ENCODE results near the gene PHOSPHO1. TPM values are rescaled to one million over a fixed set of nuclear protein-coding genes. Genes with fewer than 3 reads are reported as not detected.

The PHOSPHO1 gene
- total RNA-seq, 1 experiment from 2014 or later = 98.3 TPM

- POLR2A ChIA-PET (ENCODE audit: low non-redundant PET) = interaction anchor here (0.6 kb wide), 1 partner anchor 544 kb away, joined by 3 read pairs; no protein-coding TSS in a partner anchor
- Histone ChIP-seq H3K27ac (ENCODE audit: low read depth, low read length, poor library complexity, severe bottlenecking) (no peak overlapping the region), H3K9me3 (ENCODE audit: low read depth, low read length, poor library complexity, severe bottlenecking) (no peaks in the 10 kb centered on the region), H3K4me3 (ENCODE audit: low read depth, low read length, poor library complexity, severe bottlenecking) (no peak overlapping the region), H3K4me1 (ENCODE audit: insufficient read depth, low read length, poor library complexity, severe bottlenecking) (peaks cover 21% of the 10 kb centered on the region), H3K36me3 (ENCODE audit: insufficient read depth, low read length, poor library complexity, severe bottlenecking) (peaks cover 5% of the 10 kb centered on the region), H3K27me3 (replicated peaks; ENCODE audit: insufficient read depth, low read depth, low read length, poor library complexity) (no peaks in the 10 kb centered on the region)
- BruUV-seq (replicated peaks) = no TSS peak
- intact Hi-C loops (cut with micrococcal nuclease; ENCODE audit: unreplicated experiment) = no loop called here
- DNase-seq (ENCODE audit: low spot score) = no peak
- CTCF ChIA-PET = no interaction called here
- no peak for TF ChIP-seq CTCF (conservative IDR thresholded peaks at IDR 0.05; ENCODE audit: low read depth, low read length)
- TF ChIP-seq EZH2 (IDR thresholded peaks at IDR 0.05; ENCODE audit: borderline replicate concordance, low read depth, low read length, poor library complexity, severe bottlenecking) = no peak
These were observed 16.7 kb downstream of the PHOSPHO1 start for GRCh38 chr17:49213847-49214246.

GRCh38 chr17:49213399-49213798, 17.2 kb downstream of the PHOSPHO1 start:
- peaks cover 23% of the 10 kb centered on the region for H3K4me1 ChIP-seq (ENCODE audit: insufficient read depth, low read length, poor library complexity, severe bottlenecking)
- H3K9me3 ChIP-seq (ENCODE audit: low read depth, low read length, poor library complexity, severe bottlenecking) = no peaks in the 10 kb centered on the region
- POLR2A ChIA-PET (ENCODE audit: low non-redundant PET) = no interaction called here
- H3K27me3 ChIP-seq (replicated peaks; ENCODE audit: insufficient read depth, low read depth, low read length, poor library complexity) = no peaks in the 10 kb centered on the region
- TF ChIP-seq EZH2 (IDR thresholded peaks at IDR 0.05; ENCODE audit: borderline replicate concordance, low read depth, low read length, poor library complexity, severe bottlenecking) (no peak), CTCF (conservative IDR thresholded peaks at IDR 0.05; ENCODE audit: low read depth, low read length) (no peak)
- H3K27ac ChIP-seq (ENCODE audit: low read depth, low read length, poor library complexity, severe bottlenecking) = no peak overlapping the region
- peaks cover 5% of the 10 kb centered on the region for H3K36me3 ChIP-seq (ENCODE audit: insufficient read depth, low read length, poor library complexity, severe bottlenecking)
- intact Hi-C loops (cut with micrococcal nuclease; ENCODE audit: unreplicated experiment) = no loop called here
- CTCF ChIA-PET = no interaction called here
- H3K4me3 ChIP-seq (ENCODE audit: low read depth, low read length, poor library complexity, severe bottlenecking) = no peak overlapping the region
- BruUV-seq (replicated peaks) = no TSS peak
- DNase-seq (ENCODE audit: low spot score) = no peak

- peaks cover 23% of the 10 kb centered on the region for H3K4me1 ChIP-seq (ENCODE audit: insufficient read depth, low read length, poor library complexity, severe bottlenecking)
- peak within 1 kb of the TSS; percentile 45 for H3K4me3 ChIP-seq (ENCODE audit: low read depth, low read length, poor library complexity, severe bottlenecking)
- no TSS peak for BruUV-seq (replicated peaks)
- H3K27me3 ChIP-seq (replicated peaks; ENCODE audit: insufficient read depth, low read depth, low read length, poor library complexity) = no peaks in the 10 kb centered on the region
- no peaks in the 10 kb centered on the region for H3K9me3 ChIP-seq (ENCODE audit: low read depth, low read length, poor library complexity, severe bottlenecking)
- H3K36me3 ChIP-seq (ENCODE audit: insufficient read depth, low read length, poor library complexity, severe bottlenecking) = no peaks in the 10 kb centered on the region
- peak; percentile 84 for DNase-seq (ENCODE audit: low spot score)
- ChIA-PET CTCF (no interaction called here), POLR2A (ENCODE audit: low non-redundant PET) (interaction anchor here (0.6 kb wide), 1 partner anchor 776 kb away, joined by 3 read pairs; no protein-coding TSS in a partner anchor)
- TF ChIP-seq EZH2 (IDR thresholded peaks at IDR 0.05; ENCODE audit: borderline replicate concordance, low read depth, low read length, poor library complexity, severe bottlenecking) = no peak
- no peak for TF ChIP-seq CTCF (conservative IDR thresholded peaks at IDR 0.05; ENCODE audit: low read depth, low read length)
- intact Hi-C loops (cut with micrococcal nuclease; ENCODE audit: unreplicated experiment) = no loop called here
- H3K27ac ChIP-seq (ENCODE audit: low read depth, low read length, poor library complexity, severe bottlenecking) = peak within 1 kb of the TSS; percentile 76
These were observed 20.2 kb downstream of the PHOSPHO1 start, which contains the start of the genes ABI3 and GNGT2 for GRCh38 chr17:49210158-49211029. Gene ABI3, plus strand, starts transcription at chr17:49210707. Its CDS starts 18 bp downstream, at chr17:49210725. Gene GNGT2, minus strand, starts transcription at chr17:49210574. Its CDS starts 3,152 bp downstream, at chr17:49207422.

Measured in A673 (cell line).